ENCODE results near the gene HDAC11.

GRCh38 chr3:13507247-13507569, 27.1 kb downstream of the HDAC11 start:
- TF ChIP-seq GATA2 (IDR thresholded peaks at IDR 0.05; ENCODE audit: low read depth, low read length) (no peak), GATA3 (IDR thresholded peaks at IDR 0.05; ENCODE audit: low read depth, low read length) (no peak)
